Liver (tissue), 9 donors: ENCODE measurements around the gene KRT9. TPM values are rescaled to one million over a fixed set of nuclear protein-coding genes. Genes with fewer than 3 reads are reported as not detected.
"Not testable (repeated sequence)": the region's sequence is repeated elsewhere in the genome, so short reads cannot be mapped to it uniquely, and the experiment has no call there.

Source experiments
- DNase-seq: peaks from one replicate; pipeline ENCODE4 v3.0.0-alpha.2; 2017; ENCODE audit warnings: low spot score
- H3K27ac ChIP-seq, 2 donors: one replicate each; pipeline ENCODE4 v1.7.0; 2013; ENCODE audit warnings: inconsistent platforms in 2 of 2, low read length in 2 of 2, control low read depth in 1 of 2, low read depth in 1 of 2, mild to moderate bottlenecking in 1 of 2
- H3K27me3 ChIP-seq, 4 donors: one replicate each; pipeline versions ENCODE4 v1.6.1 to v1.7.0; 2013; ENCODE audit warnings: low read length in 3 of 4, inconsistent platforms in 1 of 4, mild to moderate bottlenecking in 1 of 4, moderate library complexity in 1 of 4; ENCODE audit not compliant: control insufficient read depth in 4 of 4, insufficient read depth in 4 of 4
- H3K36me3 ChIP-seq, 4 donors: one replicate each; pipeline versions ENCODE4 v1.6.1 to v1.7.0; 2013; ENCODE audit warnings: low read length in 3 of 4, mild to moderate bottlenecking in 3 of 4, low read depth in 1 of 4, moderate library complexity in 1 of 4; ENCODE audit not compliant: control insufficient read depth in 4 of 4, insufficient read depth in 3 of 4
- H3K4me1 ChIP-seq, 4 donors: one replicate each; pipeline versions ENCODE4 v1.6.1 to v1.7.0; 2013; ENCODE audit warnings: low read length in 3 of 4, mild to moderate bottlenecking in 3 of 4, moderate library complexity in 1 of 4; ENCODE audit not compliant: control insufficient read depth in 4 of 4, insufficient read depth in 4 of 4
- H3K4me3 ChIP-seq, 3 donors: one replicate each; pipeline versions ENCODE4 v1.6.1 to v1.7.0; 2013; ENCODE audit warnings: low read length in 3 of 3, control low read depth in 1 of 3, low read depth in 1 of 3, mild to moderate bottlenecking in 1 of 3
- H3K9ac ChIP-seq, 2 donors: one replicate each; pipeline ENCODE4 v1.7.0; 2013; ENCODE audit warnings: low read length in 2 of 2, mild to moderate bottlenecking in 2 of 2, moderate library complexity in 2 of 2, control low read depth in 1 of 2, low read depth in 1 of 2
- H3K9me3 ChIP-seq, 4 donors: one replicate each; pipeline versions ENCODE4 v1.6.1 to v1.7.0; 2013; ENCODE audit warnings: low read length in 3 of 4; ENCODE audit not compliant: control insufficient read depth in 4 of 4
- ATF3 ChIP-seq: IDR thresholded peaks from 2 replicates; pipeline ENCODE4 v1.6.1; 2016; ENCODE audit warnings: antibody characterized with exemption
- CTCF ChIP-seq: fragments of 150-350 bp; IDR thresholded peaks from 2 replicates; pipeline ENCODE4 v1.5.1; 2017; ENCODE audit warnings: improper control_type of control experiment, low read depth, low read length; ENCODE audit not compliant: missing input control
- FOXA1 ChIP-seq: IDR thresholded peaks from 2 replicates; pipeline ENCODE4 v1.6.1; 2016; ENCODE audit warnings: antibody characterized with exemption
- FOXA2 ChIP-seq: IDR thresholded peaks from 2 replicates; pipeline ENCODE4 v1.6.1; 2016; ENCODE audit warnings: antibody characterized with exemption
- GABPA ChIP-seq, 2 donors: IDR thresholded peaks in 1 of 2; conservative IDR thresholded peaks in 1 of 2; 2 replicates each; pipeline ENCODE4 v1.6.1; 2016; ENCODE audit warnings: antibody characterized with exemption in 2 of 2, mild to moderate bottlenecking in 1 of 2, moderate library complexity in 1 of 2
- HNF4A ChIP-seq, 2 donors: conservative IDR thresholded peaks; 2 replicates each; pipeline ENCODE4 v1.6.1; 2016; ENCODE audit warnings: antibody characterized with exemption in 2 of 2, mild to moderate bottlenecking in 2 of 2
- HNF4G ChIP-seq: IDR thresholded peaks from 2 replicates; pipeline ENCODE4 v1.6.1; 2016; ENCODE audit warnings: antibody characterized with exemption
- JUND ChIP-seq, 2 donors: IDR thresholded peaks; 2 replicates each; pipeline ENCODE4 v1.6.1; 2016; ENCODE audit warnings: antibody characterized with exemption in 2 of 2
- NR2F2 ChIP-seq: IDR thresholded peaks from 2 replicates; pipeline ENCODE4 v1.6.1; 2016; ENCODE audit warnings: antibody characterized with exemption
- REST ChIP-seq: IDR thresholded peaks from 2 replicates; pipeline ENCODE4 v1.6.1; 2016; ENCODE audit warnings: antibody characterized with exemption, mild to moderate bottlenecking
- SP1 ChIP-seq: IDR thresholded peaks from 2 replicates; pipeline ENCODE4 v1.6.1; 2018; ENCODE audit warnings: antibody characterized with exemption, mild to moderate bottlenecking
- TAF1 ChIP-seq: conservative IDR thresholded peaks from 2 replicates; pipeline ENCODE4 v1.6.1; 2016; ENCODE audit warnings: antibody characterized with exemption, mild to moderate bottlenecking
- WGBS: extraction: QIAGEN DNeasy Blood & Tissue Kit; methylation state at CpG from one replicate; pipeline ENCODE4 v1.1.7; 2013; 5-methylcytosine and 5-hydroxymethylcytosine counted together
- polyA plus RNA-seq, 2 donors: library from polyadenylated mRNA; stranded (reverse) in 1 of 2; unstranded in 1 of 2; fragments of 200-250 nt in 1 of 2; fragments of >200 nt in 1 of 2; fragmentation: Nextera tagmentation in 1 of 2; extraction: Ambion mirVana in 1 of 2; gene quantifications; one replicate each; pipeline versions ENCODE4 v1.2.1 to v1.2.3, GENCODE V29; 2013 to 2015
- total RNA-seq, 2 donors: library from RNA; depleted of rRNA; stranded (reverse); fragments of >200 nt; gene quantifications; one replicate each; pipeline ENCODE4 v1.2.3, GENCODE V29; 2014
- TF ChIP-seq, protein P1 (sequence below): IDR thresholded peaks from 2 replicates; pipeline ENCODE4 v1.6.1; 2016; ENCODE audit warnings: antibody characterized with exemption
- donor health status: healthy.
- donor health status: healthy.
- donor health status: healthy.
- donor health status: healthy.
- donor health status: healthy.

Gene KRT9
- total and polyA plus RNA-seq, 4 donors, result not detected

GRCh38 chr17:41620583-41621434 is 49.0 kb upstream of the KRT9 start:
- no peak overlapping the region for H3K9ac ChIP-seq
- H3K4me3 ChIP-seq, result no peak overlapping the region
- H3K9me3 ChIP-seq, result no peaks in the 10 kb centered on the region
- TF ChIP-seq SP1, result no peak
- TF ChIP-seq, protein P1, sequence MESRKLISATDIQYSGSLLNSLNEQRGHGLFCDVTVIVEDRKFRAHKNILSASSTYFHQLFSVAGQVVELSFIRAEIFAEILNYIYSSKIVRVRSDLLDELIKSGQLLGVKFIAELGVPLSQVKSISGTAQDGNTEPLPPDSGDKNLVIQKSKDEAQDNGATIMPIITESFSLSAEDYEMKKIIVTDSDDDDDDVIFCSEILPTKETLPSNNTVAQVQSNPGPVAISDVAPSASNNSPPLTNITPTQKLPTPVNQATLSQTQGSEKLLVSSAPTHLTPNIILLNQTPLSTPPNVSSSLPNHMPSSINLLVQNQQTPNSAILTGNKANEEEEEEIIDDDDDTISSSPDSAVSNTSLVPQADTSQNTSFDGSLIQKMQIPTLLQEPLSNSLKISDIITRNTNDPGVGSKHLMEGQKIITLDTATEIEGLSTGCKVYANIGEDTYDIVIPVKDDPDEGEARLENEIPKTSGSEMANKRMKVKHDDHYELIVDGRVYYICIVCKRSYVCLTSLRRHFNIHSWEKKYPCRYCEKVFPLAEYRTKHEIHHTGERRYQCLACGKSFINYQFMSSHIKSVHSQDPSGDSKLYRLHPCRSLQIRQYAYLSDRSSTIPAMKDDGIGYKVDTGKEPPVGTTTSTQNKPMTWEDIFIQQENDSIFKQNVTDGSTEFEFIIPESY, result no peak
- TF ChIP-seq NR2F2, result no peak
- no peak for TF ChIP-seq FOXA1
- no peak for TF ChIP-seq REST
- no peak for TF ChIP-seq HNF4G
- no peak for TF ChIP-seq JUND (IDR thresholded peaks at IDR 0.05)
- no peak for TF ChIP-seq GABPA (IDR thresholded peaks at IDR 0.05 in 1 of 2, conservative IDR thresholded peaks at IDR 0.05 in 1 of 2)
- TF ChIP-seq FOXA2, result no peak
- TF ChIP-seq HNF4A (conservative IDR thresholded peaks at IDR 0.05), result no peak
- no peak for TF ChIP-seq TAF1
- no peak for TF ChIP-seq CTCF
- TF ChIP-seq ATF3, result no peak
- no peaks in the 10 kb centered on the region for H3K4me1 ChIP-seq
- H3K27me3 ChIP-seq, result no peaks in the 10 kb centered on the region
- no peak for DNase-seq
- no peaks in the 10 kb centered on the region for H3K36me3 ChIP-seq
- WGBS, result 76% methylated on average over 21 of the region's 21 CpGs
- no peak overlapping the region for H3K27ac ChIP-seq

DNA sequence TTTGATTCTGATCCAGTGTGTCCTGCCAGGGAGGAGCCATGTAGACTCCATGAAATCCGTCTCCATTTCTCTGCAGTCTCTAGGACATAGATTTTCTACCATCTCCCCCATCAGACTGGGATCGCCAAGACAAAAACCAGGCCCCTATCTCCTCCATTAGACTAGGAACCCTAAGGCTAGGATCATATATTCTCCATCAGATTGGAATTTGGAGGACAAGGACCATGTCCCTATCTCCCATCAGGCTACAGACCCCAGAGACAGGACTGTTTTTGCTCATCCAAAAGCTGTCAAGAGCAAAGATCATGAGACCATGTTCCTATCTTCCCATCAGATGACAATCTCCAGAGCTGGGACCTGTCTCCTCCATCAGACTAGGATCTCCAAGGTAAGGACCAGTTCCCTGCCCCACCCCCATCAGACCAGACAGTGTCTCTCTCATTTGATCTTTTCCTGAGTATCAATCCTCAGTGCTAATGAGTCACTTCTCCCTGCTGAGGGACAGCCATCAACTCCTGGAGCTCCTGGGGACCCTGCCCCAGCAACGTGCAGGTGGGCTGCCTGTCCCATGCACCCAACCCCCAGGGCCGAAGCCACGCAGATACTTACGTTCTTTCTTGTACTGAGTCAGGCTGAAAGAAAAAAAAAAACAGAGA is 48.2 kb upstream of the KRT9 start:
- H3K4me1 ChIP-seq, H3K36me3 ChIP-seq, H3K27me3 ChIP-seq, H3K9ac ChIP-seq, H3K9me3 ChIP-seq, H3K4me3 ChIP-seq, DNase-seq, H3K27ac ChIP-seq: not testable (repeated sequence)
- WGBS, result 85% methylated on average over 6 of the region's 6 CpGs
